Thyroid gland (tissue), 4 donors: ENCODE measurements around the gene LYPD1. TPM values are rescaled to one million over a fixed set of nuclear protein-coding genes. Genes with fewer than 3 reads are reported as not detected.

ENCODE experiments used
- DNase-seq, 2 donors: peaks; one replicate each; pipeline ENCODE4 v3.0.0-alpha.2; 2019
- H3K27ac ChIP-seq, 3 donors: fragments of 200-600 bp; sonication (generic); 1 replicate in 2 of 3; 2 replicates in 1 of 3; pipeline ENCODE4 v1.5.1; 2016 to 2019; ENCODE audit warnings: mild to moderate bottlenecking in 1 of 3, moderate library complexity in 1 of 3
- H3K27me3 ChIP-seq: fragments of 200-600 bp; sonication (generic); one replicate; pipeline ENCODE4 v1.5.1; 2019
- H3K36me3 ChIP-seq, 2 donors: fragments of 200-600 bp; sonication (generic); one replicate each; pipeline ENCODE4 v1.5.1; 2016 to 2019
- H3K4me1 ChIP-seq, 2 donors: fragments of 200-600 bp; sonication (generic); one replicate each; pipeline ENCODE4 v1.5.1; 2017 to 2019
- H3K4me3 ChIP-seq, 3 donors: fragments of 200-600 bp; sonication (generic); replicated peaks in 1 of 3; 1 replicate in 2 of 3; 2 replicates in 1 of 3; pipeline ENCODE4 v1.5.1; 2016; ENCODE audit warnings: mild to moderate bottlenecking in 1 of 3
- H3K9me3 ChIP-seq: fragments of 200-600 bp; sonication (generic); one replicate; pipeline ENCODE4 v1.5.1; 2017
- CTCF ChIP-seq, 6 experiments: fragments of 200-600 bp in 3 of 6; fragments of 450-650 bp in 3 of 6; sonication (generic) in 3 of 6; IDR thresholded peaks; one replicate each; pipeline ENCODE4 v1.5.1; 2016 to 2019; ENCODE audit warnings: antibody characterized with exemption in 6 of 6, mild to moderate bottlenecking in 2 of 6, inconsistent platforms in 1 of 6, moderate library complexity in 1 of 6
- POLR2A ChIP-seq, 2 donors: fragments of 450-650 bp; IDR thresholded peaks; one replicate each; pipeline ENCODE4 v1.6.1; 2017; ENCODE audit warnings: antibody characterized with exemption in 2 of 2, mild to moderate bottlenecking in 2 of 2, moderate library complexity in 1 of 2
- WGBS, 2 donors: methylation state at CpG; one replicate each; pipeline ENCODE4 v1.1.5; 2017; 5-methylcytosine and 5-hydroxymethylcytosine counted together
- intact Hi-C: fragments of 100-400 bp; cut with DNase I; formaldehyde crosslinking; loops from one replicate; pipeline ENCODE4 v1.15.1; 2023
- total RNA-seq, 4 donors: library from RNA; depleted of rRNA; stranded (reverse); fragments of >200 nt; gene quantifications; one replicate each; pipeline ENCODE4 v1.2.3, GENCODE V29; 2016

Gene LYPD1
- total RNA-seq, 4 donors from 2014 or later = 0.45 to 1.9 (median 0.93) TPM; not detected in 1

- H3K36me3 ChIP-seq = no peaks in the 10 kb centered on the region
- H3K4me1 ChIP-seq = no peaks in the 10 kb centered on the region
- no peaks in the 10 kb centered on the region for H3K27me3 ChIP-seq
- no peak for DNase-seq
- H3K4me3 ChIP-seq = no peak overlapping the region
- no peak for TF ChIP-seq POLR2A (IDR thresholded peaks at IDR 0.05)
- TF ChIP-seq CTCF (IDR thresholded peaks at IDR 0.05) = no peak
- WGBS, 2 donors = 66 to 92% methylated on average over 4 of the region's 4 CpGs
- H3K27ac ChIP-seq = no peak overlapping the region
- no peaks in the 10 kb centered on the region for H3K9me3 ChIP-seq
- intact Hi-C loops = no loop called here
Observed at GRCh38 chr2:132654335-132654734, 15.7 kb downstream of the LYPD1 start.

- H3K27me3 ChIP-seq = no peaks in the 10 kb centered on the region
Observed at GRCh38 chr2:132652474-132652873, 17.5 kb downstream of the LYPD1 start.

GRCh38 chr2:132651115-132652045 is 18.6 kb downstream of the LYPD1 start:
- peak in 1 of 2 donors; percentile 27 for DNase-seq
- intact Hi-C loops = no loop called here
- Histone ChIP-seq H3K4me3 (no peak overlapping the region), H3K9me3 (no peaks in the 10 kb centered on the region), H3K27ac (no peak overlapping the region), H3K4me1 (no peaks in the 10 kb centered on the region), H3K36me3 (no peaks in the 10 kb centered on the region), H3K27me3 (no peaks in the 10 kb centered on the region)
- TF ChIP-seq POLR2A (IDR thresholded peaks at IDR 0.05) = no peak
- TF ChIP-seq CTCF (IDR thresholded peaks at IDR 0.05) = peak in 4 of 6 experiments; percentile 19 to 78 (median 60)
- 58 to 84% methylated on average over 12 of the region's 12 CpGs for WGBS, 2 donors

More at GRCh38 chr2:132652474-132652873, 17.5 kb downstream of the LYPD1 start:
- no peak for DNase-seq
- TF ChIP-seq CTCF (IDR thresholded peaks at IDR 0.05) (no peak), POLR2A (IDR thresholded peaks at IDR 0.05) (no peak)
- WGBS, 2 donors = 60 to 81% methylated on average over 8 of the region's 8 CpGs
- H3K27ac ChIP-seq = no peak overlapping the region
- no peak overlapping the region for H3K4me3 ChIP-seq
- H3K9me3 ChIP-seq = no peaks in the 10 kb centered on the region
- H3K4me1 ChIP-seq = no peaks in the 10 kb centered on the region
- no peaks in the 10 kb centered on the region for H3K36me3 ChIP-seq
- intact Hi-C loops = no loop called here

- Histone ChIP-seq H3K4me1 (no peaks in the 10 kb centered on the region), H3K27me3 (no peaks in the 10 kb centered on the region), H3K27ac (no peak overlapping the region), H3K9me3 (no peaks in the 10 kb centered on the region), H3K4me3 (no peak overlapping the region), H3K36me3 (no peaks in the 10 kb centered on the region)
- no peak for TF ChIP-seq POLR2A (IDR thresholded peaks at IDR 0.05)
- TF ChIP-seq CTCF (IDR thresholded peaks at IDR 0.05) = no peak
- intact Hi-C loops = no loop called here
- WGBS, 2 donors = 59 to 70% methylated on average over 8 of the region's 8 CpGs
- no peak for DNase-seq
Observed at GRCh38 chr2:132646540-132647108, 23.4 kb downstream of the LYPD1 start.
